Measurements from ENCODE around the gene FAM124A. TPM values are rescaled to one million over a fixed set of nuclear protein-coding genes. Genes with fewer than 3 reads are reported as not detected.

The FAM124A gene
- total RNA-seq, 1 donor from 2014 or later, result 3.9 TPM

GRCh38 chr13:51322826-51323225 lies 100.6 kb downstream of the FAM124A start:
- Histone ChIP-seq H3K27me3 (no peaks in the 10 kb centered on the region), H3K4me3 (no peak overlapping the region), H3K9me3 (no peaks in the 10 kb centered on the region), H3K4me1 (no peaks in the 10 kb centered on the region), H3K36me3 (no peaks in the 10 kb centered on the region), H3K27ac (no peak overlapping the region)
- ATAC-seq (no peak), DNase-seq (no peak)
- TF ChIP-seq CTCF (IDR thresholded peaks at IDR 0.05), result no peak
- intact Hi-C loops (cut with DNase I), result no loop called here

- no peak for TF ChIP-seq CTCF (IDR thresholded peaks at IDR 0.05)
- Histone ChIP-seq H3K9me3 (no peaks in the 10 kb centered on the region), H3K27me3 (no peaks in the 10 kb centered on the region), H3K4me3 (no peak overlapping the region), H3K36me3 (no peaks in the 10 kb centered on the region), H3K4me1 (no peaks in the 10 kb centered on the region), H3K27ac (no peak overlapping the region)
- intact Hi-C loops (cut with DNase I), result no loop called here
- ATAC-seq (no peak), DNase-seq (no peak)
These were observed 101.8 kb downstream of the FAM124A start for GRCh38 chr13:51323824-51324511.

GRCh38 chr13:51324714-51325420 lies 102.7 kb downstream of the FAM124A start:
- no peak overlapping the region for H3K27ac ChIP-seq
- TF ChIP-seq CTCF (IDR thresholded peaks at IDR 0.05), result no peak
- no peaks in the 10 kb centered on the region for H3K4me1 ChIP-seq
- no peaks in the 10 kb centered on the region for H3K27me3 ChIP-seq
- no peak overlapping the region for H3K4me3 ChIP-seq
- no peaks in the 10 kb centered on the region for H3K9me3 ChIP-seq
- intact Hi-C loops (cut with DNase I), result no loop called here
- DNase-seq (no peak), ATAC-seq (no peak)
- H3K36me3 ChIP-seq, result no peaks in the 10 kb centered on the region

GRCh38 chr13:51325837-51326236 lies 103.6 kb downstream of the FAM124A start:
- no peaks in the 10 kb centered on the region for H3K27me3 ChIP-seq
- intact Hi-C loops (cut with DNase I), result no loop called here
- H3K36me3 ChIP-seq, result no peaks in the 10 kb centered on the region
- no peak for ATAC-seq
- no peaks in the 10 kb centered on the region for H3K9me3 ChIP-seq
- no peak for DNase-seq
- no peaks in the 10 kb centered on the region for H3K4me1 ChIP-seq
- no peak overlapping the region for H3K4me3 ChIP-seq
- no peak for TF ChIP-seq CTCF (IDR thresholded peaks at IDR 0.05)
- H3K27ac ChIP-seq, result no peak overlapping the region

GRCh38 chr13:51326777-51327176 lies 104.6 kb downstream of the FAM124A start:
- ATAC-seq (no peak), DNase-seq (no peak)
- TF ChIP-seq CTCF (IDR thresholded peaks at IDR 0.05), result no peak
- Histone ChIP-seq H3K9me3 (no peaks in the 10 kb centered on the region), H3K27me3 (no peaks in the 10 kb centered on the region), H3K4me3 (no peak overlapping the region), H3K27ac (no peak overlapping the region), H3K4me1 (no peaks in the 10 kb centered on the region), H3K36me3 (no peaks in the 10 kb centered on the region)
- intact Hi-C loops (cut with DNase I), result no loop called here

Data from upper lobe of right lung (tissue), 1 donor.